ENCODE measurements around the gene TMEM121. TPM values are rescaled to one million over a fixed set of nuclear protein-coding genes. Genes with fewer than 3 reads are reported as not detected.
"Not testable (repeated sequence)": the region's sequence is repeated elsewhere in the genome, so short reads cannot be mapped to it uniquely, and the experiment has no call there.

TMEM121 gene
- total RNA-seq, 1 experiment from 2014 or later = 33.6 TPM

- H3K79me2 ChIP-seq (ENCODE audit: low read length); H3K4me3 ChIP-seq (ENCODE audit: low read length); DNase-seq; CTCF ChIA-PET; intact Hi-C loops (cut with micrococcal nuclease); POLR2A ChIA-PET (ENCODE audit: unreplicated experiment); H3K27ac ChIP-seq (ENCODE audit: low read length); H3F3A ChIP-seq (ENCODE audit: low read length, unreplicated experiment); H3K36me3 ChIP-seq (ENCODE audit: low read depth, low read length); H3K27me3 ChIP-seq (ENCODE audit: low read length); H4K20me1 ChIP-seq (ENCODE audit: low read length); H3K4me1 ChIP-seq (ENCODE audit: insufficient read depth, low read length); H3K9ac ChIP-seq (ENCODE audit: low read length); ATAC-seq; H3K9me2 ChIP-seq (replicated peaks; ENCODE audit: low read length); BruUV-seq (replicated peaks); H3K4me2 ChIP-seq (ENCODE audit: low read length); H3K9me3 ChIP-seq (ENCODE audit: low read length); H2AFZ ChIP-seq (ENCODE audit: low read length): not testable (repeated sequence)
Observed at GRCh38 chr14:105565185-105565919, 39.0 kb downstream of the TMEM121 start.

- POLR2A ChIA-PET (ENCODE audit: unreplicated experiment); H3K4me2 ChIP-seq (ENCODE audit: low read length); CTCF ChIA-PET; H3F3A ChIP-seq (ENCODE audit: low read length, unreplicated experiment); H3K9ac ChIP-seq (ENCODE audit: low read length); H2AFZ ChIP-seq (ENCODE audit: low read length); H3K27me3 ChIP-seq (ENCODE audit: low read length); DNase-seq; H3K79me2 ChIP-seq (ENCODE audit: low read length); H3K9me3 ChIP-seq (ENCODE audit: low read length); BruUV-seq (replicated peaks); H3K4me1 ChIP-seq (ENCODE audit: insufficient read depth, low read length); H3K4me3 ChIP-seq (ENCODE audit: low read length); H3K36me3 ChIP-seq (ENCODE audit: low read depth, low read length); H3K27ac ChIP-seq (ENCODE audit: low read length); H4K20me1 ChIP-seq (ENCODE audit: low read length); H3K9me2 ChIP-seq (replicated peaks; ENCODE audit: low read length); intact Hi-C loops (cut with micrococcal nuclease); ATAC-seq: not testable (repeated sequence)
Observed at GRCh38 chr14:105566248-105567163, 40.1 kb downstream of the TMEM121 start.

GRCh38 chr14:105567164-105568103, 41.1 kb downstream of the TMEM121 start:
- H3K9ac ChIP-seq (ENCODE audit: low read length); H3K27me3 ChIP-seq (ENCODE audit: low read length); H3K79me2 ChIP-seq (ENCODE audit: low read length); H3K4me1 ChIP-seq (ENCODE audit: insufficient read depth, low read length); H3K4me3 ChIP-seq (ENCODE audit: low read length); H3K4me2 ChIP-seq (ENCODE audit: low read length); POLR2A ChIA-PET (ENCODE audit: unreplicated experiment); DNase-seq; BruUV-seq (replicated peaks); H2AFZ ChIP-seq (ENCODE audit: low read length); H3F3A ChIP-seq (ENCODE audit: low read length, unreplicated experiment); ATAC-seq; CTCF ChIA-PET; intact Hi-C loops (cut with micrococcal nuclease); H4K20me1 ChIP-seq (ENCODE audit: low read length); H3K9me3 ChIP-seq (ENCODE audit: low read length); H3K27ac ChIP-seq (ENCODE audit: low read length); H3K9me2 ChIP-seq (replicated peaks; ENCODE audit: low read length); H3K36me3 ChIP-seq (ENCODE audit: low read depth, low read length): not testable (repeated sequence)

- H3K4me3 ChIP-seq (ENCODE audit: low read length); intact Hi-C loops (cut with micrococcal nuclease); H3K4me2 ChIP-seq (ENCODE audit: low read length); BruUV-seq (replicated peaks); H4K20me1 ChIP-seq (ENCODE audit: low read length); CTCF ChIA-PET; H3K9me2 ChIP-seq (replicated peaks; ENCODE audit: low read length); H2AFZ ChIP-seq (ENCODE audit: low read length); POLR2A ChIA-PET (ENCODE audit: unreplicated experiment); H3K27me3 ChIP-seq (ENCODE audit: low read length); H3K9me3 ChIP-seq (ENCODE audit: low read length); H3K79me2 ChIP-seq (ENCODE audit: low read length); DNase-seq; H3K4me1 ChIP-seq (ENCODE audit: insufficient read depth, low read length); H3F3A ChIP-seq (ENCODE audit: low read length, unreplicated experiment); H3K9ac ChIP-seq (ENCODE audit: low read length); H3K27ac ChIP-seq (ENCODE audit: low read length); H3K36me3 ChIP-seq (ENCODE audit: low read depth, low read length): not testable (repeated sequence)
- ATAC-seq = peak; percentile 43
Observed at GRCh38 chr14:105568140-105568843, 41.9 kb downstream of the TMEM121 start.

All from PC-3 (cell line).